Fibroblast of skin of left quadriceps (primary cell): ENCODE results near the gene OVCH1.

Experiments
- DNase-seq, 2 experiments: peaks; one replicate each; pipeline ENCODE4 v3.0.0-alpha.2; 2013; ENCODE audit warnings: low read depth in 2 of 2

Gene OVCH1

GRCh38 chr12:29497588-29497987 lies at the start of gene OVCH1:
Gene OVCH1 (minus strand): TSS chr12:29497686. CDS start chr12:29497686, 0 bp downstream.
- DNase-seq = no peak

GRCh38 chr12:29547151-29547632 lies 49.7 kb upstream of the OVCH1 start:
- DNase-seq = no peak

- DNase-seq = no peak
These were observed 48.5 kb upstream of the OVCH1 start for GRCh38 chr12:29546000-29546399.

GRCh38 chr12:29545102-29545467 lies 47.6 kb upstream of the OVCH1 start:
- no peak for DNase-seq

GRCh38 chr12:29544428-29545101 lies 47.1 kb upstream of the OVCH1 start:
- DNase-seq = no peak

- no peak for DNase-seq
These were observed 45.5 kb upstream of the OVCH1 start for GRCh38 chr12:29543036-29543435.

- DNase-seq = no peak
These were observed 39.8 kb upstream of the OVCH1 start for GRCh38 chr12:29537298-29537697.

- DNase-seq = no peak
These were observed 37.4 kb upstream of the OVCH1 start for GRCh38 chr12:29534935-29535334.

- no peak for DNase-seq
These were observed 36.5 kb upstream of the OVCH1 start for GRCh38 chr12:29533815-29534489.

GRCh38 chr12:29531471-29531870 lies 34.0 kb upstream of the OVCH1 start:
- DNase-seq = no peak

GRCh38 chr12:29530436-29530835 lies 33.0 kb upstream of the OVCH1 start:
- DNase-seq = no peak

GRCh38 chr12:29528161-29528560 lies 30.7 kb upstream of the OVCH1 start:
- no peak for DNase-seq

GRCh38 chr12:29521951-29522350 lies 24.5 kb upstream of the OVCH1 start:
- no peak for DNase-seq

- DNase-seq = peak in 1 of 2 experiments; percentile 27
These were observed 22.2 kb upstream of the OVCH1 start for GRCh38 chr12:29519585-29520182.

GRCh38 chr12:29518407-29518806 lies 20.9 kb upstream of the OVCH1 start:
- no peak for DNase-seq

- no peak for DNase-seq
These were observed 19.8 kb upstream of the OVCH1 start for GRCh38 chr12:29517264-29517663.

GRCh38 chr12:29516431-29516875 lies 19.0 kb upstream of the OVCH1 start:
- peak; percentile 29 to 32 for DNase-seq

- DNase-seq = no peak
These were observed 13.2 kb upstream of the OVCH1 start for GRCh38 chr12:29510591-29511185.

GRCh38 chr12:29509503-29509902 lies 12.0 kb upstream of the OVCH1 start:
- no peak for DNase-seq

- DNase-seq = no peak
These were observed 11.5 kb upstream of the OVCH1 start for GRCh38 chr12:29508949-29509348.

GRCh38 chr12:29505122-29505521 lies 7.6 kb upstream of the OVCH1 start:
- DNase-seq = no peak

- no peak for DNase-seq
These were observed 5.8 kb upstream of the OVCH1 start for GRCh38 chr12:29503283-29503682.

GRCh38 chr12:29499235-29499634 lies 1.7 kb upstream of the OVCH1 start:
- no peak for DNase-seq
